OCI-LY1 (cell line): Measurements from ENCODE around the gene C22orf31.

Experiments
- H2AFZ ChIP-seq: fragments of 200-600 bp; sonication (generic), shearing (Covaris generic); 2 replicates; pipeline ENCODE4 v1.6.0; 2014; ENCODE audit warnings: antibody characterized with exemption, mild to moderate bottlenecking, low read length
- H3F3A ChIP-seq: fragments of 200-600 bp; sonication (generic), shearing (Covaris generic); 2 replicates; pipeline ENCODE4 v1.6.0; 2014; ENCODE audit warnings: mild to moderate bottlenecking, antibody characterized with exemption, low read length, moderate library complexity; ENCODE audit not compliant: insufficient read depth
- H3K27ac ChIP-seq: fragments of 200-600 bp; sonication (generic); 2 replicates; pipeline ENCODE4 v1.5.1; 2014; ENCODE audit warnings: low read length, mixed run types, mild to moderate bottlenecking, low read depth; ENCODE audit not compliant: poor library complexity, severe bottlenecking
- H3K27me3 ChIP-seq: fragments of 200-600 bp; sonication (generic); 2 replicates; pipeline ENCODE4 v1.6.0; 2014; ENCODE audit warnings: antibody characterized with exemption, mild to moderate bottlenecking, low read length, moderate library complexity; ENCODE audit not compliant: insufficient read depth
- H3K36me3 ChIP-seq: fragments of 200-600 bp; sonication (generic); 2 replicates; pipeline ENCODE4 v1.6.1; 2014; ENCODE audit warnings: mild to moderate bottlenecking, antibody characterized with exemption, low read length, moderate library complexity, mixed read lengths; ENCODE audit not compliant: insufficient read depth
- H3K4me1 ChIP-seq: fragments of 200-600 bp; sonication (generic); 2 replicates; pipeline ENCODE4 v1.5.1; 2014; ENCODE audit warnings: mild to moderate bottlenecking, low read length, moderate library complexity; ENCODE audit not compliant: insufficient read depth, severe bottlenecking
- H3K4me2 ChIP-seq: fragments of 200-600 bp; sonication (generic), shearing (Covaris generic); 2 replicates; pipeline ENCODE4 v1.6.1; 2014; ENCODE audit warnings: low read length
- H3K4me3 ChIP-seq: fragments of 200-600 bp; sonication (generic); 2 replicates; pipeline ENCODE4 v1.5.1; 2014; ENCODE audit warnings: low read length, low read depth, mild to moderate bottlenecking, mixed read lengths; ENCODE audit not compliant: poor library complexity, severe bottlenecking
- H3K79me2 ChIP-seq: fragments of 200-600 bp; shearing (Covaris generic); 2 replicates; pipeline ENCODE4 v1.6.1; 2016; ENCODE audit warnings: mixed run types, low read length, mixed read lengths; ENCODE audit not compliant: insufficient read depth
- H3K9ac ChIP-seq: fragments of 200-600 bp; sonication (generic), shearing (Covaris generic); 2 replicates; pipeline ENCODE4 v1.6.1; 2014; ENCODE audit warnings: mild to moderate bottlenecking, low read length, mixed read lengths
- H3K9me2 ChIP-seq: fragments of 200-600 bp; sonication (generic), shearing (Covaris generic); 2 replicates; pipeline ENCODE4 v1.6.1; 2014; ENCODE audit warnings: low read depth, mild to moderate bottlenecking, low read length, mixed read lengths
- H3K9me3 ChIP-seq: fragments of 200-600 bp; shearing (Covaris generic); 2 replicates; pipeline ENCODE4 v1.6.1; 2014; ENCODE audit warnings: low read length, mixed read lengths
- H4K20me1 ChIP-seq: fragments of 200-600 bp; sonication (generic), shearing (Covaris generic); 2 replicates; pipeline ENCODE4 v1.6.0; 2016; ENCODE audit warnings: mild to moderate bottlenecking, low read length; ENCODE audit not compliant: insufficient read depth
- EZH2 ChIP-seq: fragments of 200-600 bp; sonication (generic), shearing (Covaris generic); IDR thresholded peaks from 2 replicates; pipeline ENCODE4 v1.8.0; 2017; ENCODE audit warnings: borderline replicate concordance, mixed run types, mild to moderate bottlenecking, antibody characterized with exemption, low read length, moderate library complexity, mixed read lengths
- TF ChIP-seq, protein P1 (sequence below): fragments of 200-600 bp; sonication (generic), shearing (Covaris generic); IDR thresholded peaks from 2 replicates; pipeline ENCODE4 v1.5.1; 2017; ENCODE audit warnings: mild to moderate bottlenecking, antibody characterized with exemption, low read length, moderate library complexity, mixed read lengths

C22orf31 gene

GRCh38 chr22:29060251-29060869 is 1.3 kb downstream of the C22orf31 start:
- no peak overlapping the region for H3K4me2 ChIP-seq
- H4K20me1 ChIP-seq = no peaks in the 10 kb centered on the region
- no peaks in the 10 kb centered on the region for H3K9me2 ChIP-seq
- no peak overlapping the region for H3K4me3 ChIP-seq
- H3K9ac ChIP-seq = no peak overlapping the region
- H3K79me2 ChIP-seq = no peaks in the 10 kb centered on the region
- no peaks in the 10 kb centered on the region for H3K9me3 ChIP-seq
- no peaks in the 10 kb centered on the region for H3F3A ChIP-seq
- no peaks in the 10 kb centered on the region for H3K4me1 ChIP-seq
- H3K27me3 ChIP-seq = 0 out of 2 replicates have a peak, but pooled peaks cover 3% of the 10 kb centered on the region
- no peak for TF ChIP-seq EZH2
- TF ChIP-seq, protein P1, sequence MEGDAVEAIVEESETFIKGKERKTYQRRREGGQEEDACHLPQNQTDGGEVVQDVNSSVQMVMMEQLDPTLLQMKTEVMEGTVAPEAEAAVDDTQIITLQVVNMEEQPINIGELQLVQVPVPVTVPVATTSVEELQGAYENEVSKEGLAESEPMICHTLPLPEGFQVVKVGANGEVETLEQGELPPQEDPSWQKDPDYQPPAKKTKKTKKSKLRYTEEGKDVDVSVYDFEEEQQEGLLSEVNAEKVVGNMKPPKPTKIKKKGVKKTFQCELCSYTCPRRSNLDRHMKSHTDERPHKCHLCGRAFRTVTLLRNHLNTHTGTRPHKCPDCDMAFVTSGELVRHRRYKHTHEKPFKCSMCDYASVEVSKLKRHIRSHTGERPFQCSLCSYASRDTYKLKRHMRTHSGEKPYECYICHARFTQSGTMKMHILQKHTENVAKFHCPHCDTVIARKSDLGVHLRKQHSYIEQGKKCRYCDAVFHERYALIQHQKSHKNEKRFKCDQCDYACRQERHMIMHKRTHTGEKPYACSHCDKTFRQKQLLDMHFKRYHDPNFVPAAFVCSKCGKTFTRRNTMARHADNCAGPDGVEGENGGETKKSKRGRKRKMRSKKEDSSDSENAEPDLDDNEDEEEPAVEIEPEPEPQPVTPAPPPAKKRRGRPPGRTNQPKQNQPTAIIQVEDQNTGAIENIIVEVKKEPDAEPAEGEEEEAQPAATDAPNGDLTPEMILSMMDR = no peak
- H3K27ac ChIP-seq = no peak overlapping the region
- H2AFZ ChIP-seq = no peak overlapping the region
- no peaks in the 10 kb centered on the region for H3K36me3 ChIP-seq

GRCh38 chr22:29056472-29056871 is 5.2 kb downstream of the C22orf31 start:
- H3K9ac ChIP-seq = no peak overlapping the region
- TF ChIP-seq, protein P1 = no peak
- no peak for TF ChIP-seq EZH2
- H4K20me1 ChIP-seq = no peaks in the 10 kb centered on the region
- H3K79me2 ChIP-seq = no peaks in the 10 kb centered on the region
- H2AFZ ChIP-seq = no peak overlapping the region
- no peaks in the 10 kb centered on the region for H3K4me1 ChIP-seq
- H3K27ac ChIP-seq = no peak overlapping the region
- H3K36me3 ChIP-seq = no peaks in the 10 kb centered on the region
- 0 out of 2 replicates have a peak, but pooled peaks cover 3% of the 10 kb centered on the region for H3K27me3 ChIP-seq
- H3K4me3 ChIP-seq = no peak overlapping the region
- no peaks in the 10 kb centered on the region for H3K9me3 ChIP-seq
- no peaks in the 10 kb centered on the region for H3F3A ChIP-seq
- no peaks in the 10 kb centered on the region for H3K9me2 ChIP-seq
- H3K4me2 ChIP-seq = no peak overlapping the region

DNA sequence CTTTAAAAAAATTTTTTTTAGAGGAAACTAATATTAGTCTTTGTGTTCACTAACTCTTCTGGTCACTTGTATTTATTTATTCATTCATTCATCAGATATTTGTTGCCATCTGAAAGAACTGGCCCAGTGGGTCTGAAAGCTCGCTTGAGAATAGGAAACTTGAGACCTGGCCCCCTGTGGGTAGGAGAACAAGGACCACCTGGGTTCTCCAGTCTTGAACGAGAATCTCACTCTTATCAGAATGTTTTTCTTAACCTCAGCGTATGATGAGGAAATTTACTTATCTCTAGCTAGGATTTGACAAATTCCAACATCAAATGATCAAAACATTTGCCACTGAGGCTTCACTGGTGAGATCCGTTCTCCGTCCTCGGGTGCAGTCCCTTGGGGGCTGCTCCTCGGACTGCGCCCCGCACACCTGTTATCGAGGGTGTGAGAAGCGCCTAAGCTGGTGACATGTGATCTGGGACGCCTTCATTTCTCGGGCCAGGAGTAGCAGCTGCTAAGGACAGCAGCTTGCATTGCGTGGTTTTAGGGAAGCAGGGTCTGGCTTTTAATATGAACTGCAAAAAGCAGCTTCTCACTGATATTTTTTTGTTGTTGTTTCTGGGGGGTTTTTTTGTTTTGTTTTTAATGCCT is 6.3 kb downstream of the C22orf31 start:
- no peaks in the 10 kb centered on the region for H3K9me3 ChIP-seq
- no peak overlapping the region for H2AFZ ChIP-seq
- TF ChIP-seq, protein P1 = no peak
- TF ChIP-seq EZH2 = no peak
- no peaks in the 10 kb centered on the region for H3K79me2 ChIP-seq
- H4K20me1 ChIP-seq = no peaks in the 10 kb centered on the region
- no peak overlapping the region for H3K4me2 ChIP-seq
- H3K4me3 ChIP-seq = no peak overlapping the region
- no peaks in the 10 kb centered on the region for H3K4me1 ChIP-seq
- H3K36me3 ChIP-seq = no peaks in the 10 kb centered on the region
- no peaks in the 10 kb centered on the region for H3K9me2 ChIP-seq
- no peak overlapping the region for H3K27ac ChIP-seq
- no peak overlapping the region for H3K9ac ChIP-seq
- no peaks in the 10 kb centered on the region for H3K27me3 ChIP-seq
- H3F3A ChIP-seq = no peaks in the 10 kb centered on the region
